ENCODE data around the gene PSEN2. TPM values are rescaled to one million over a fixed set of nuclear protein-coding genes. Genes with fewer than 3 reads are reported as not detected.

PSEN2 gene
- polyA plus RNA-seq, 1 donor (not counting 4 experiments of a cell fraction or from before 2014, with no cell fraction given): 9.5 TPM

DNA sequence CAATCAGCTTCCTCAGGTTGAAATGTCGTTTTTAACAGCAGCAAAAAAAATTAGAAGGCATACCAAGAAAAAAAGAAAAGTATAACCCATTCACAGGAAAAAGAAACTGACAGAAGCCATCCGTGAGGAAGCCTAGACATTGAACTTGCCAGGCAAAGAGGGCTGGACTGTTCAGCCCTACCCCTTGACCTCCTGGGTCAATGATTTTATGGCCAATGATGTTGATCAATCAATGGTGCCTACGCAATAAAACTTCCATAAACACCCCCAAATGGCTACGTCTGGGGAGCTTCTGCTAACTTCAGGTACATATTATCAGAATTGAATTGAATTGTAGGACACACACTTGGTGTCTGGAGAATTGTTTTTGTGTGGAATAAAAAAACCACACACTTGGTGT, 4.8 kb upstream of the PSEN2 start:
- Histone ChIP-seq H3K4me3 (ENCODE audit: control insufficient read depth in 2 of 3, extremely low read depth in 1 of 3, insufficient read depth in 2 of 3, low read depth in 1 of 3, low read length in 3 of 3) (no peak overlapping the region), H3K4me2 (ENCODE audit: control insufficient read depth, extremely low read depth, insufficient read depth, low read depth, low read length) (no peak overlapping the region), H3K9me1 (ENCODE audit: control insufficient read depth, extremely low read depth, insufficient read depth, low read length) (no peaks in the 10 kb centered on the region), H2AFZ (ENCODE audit: control insufficient read depth, low read length) (no peak overlapping the region), H3K27ac (ENCODE audit: control insufficient read depth, insufficient read depth, low read length) (no peak overlapping the region), H4K20me1 (ENCODE audit: control insufficient read depth, extremely low read depth, insufficient read depth, low read length) (no peaks in the 10 kb centered on the region), H3K79me2 (ENCODE audit: control insufficient read depth, insufficient read depth, low read length) (no peaks in the 10 kb centered on the region), H3K9ac (ENCODE audit: control insufficient read depth, extremely low read depth, insufficient read depth, low read length) (no peak overlapping the region), H3K4me1 (ENCODE audit: control insufficient read depth, extremely low read depth, insufficient read depth, low read length) (peaks cover 27% of the 10 kb centered on the region), H3K27me3 (ENCODE audit: control insufficient read depth, extremely low read depth, insufficient read depth, low read length) (no peaks in the 10 kb centered on the region), H3K9me3 (ENCODE audit: control insufficient read depth, low read depth, low read length) (no peaks in the 10 kb centered on the region), H3K36me3 (ENCODE audit: control insufficient read depth in 2 of 2, extremely low read depth in 1 of 2, insufficient read depth in 2 of 2, low read length in 2 of 2) (no peaks in the 10 kb centered on the region)
- no peak for FAIRE-seq
- TF ChIP-seq EZH2 (IDR thresholded peaks at IDR 0.05; ENCODE audit: low read length): no peak
- TF ChIP-seq, protein P1, sequence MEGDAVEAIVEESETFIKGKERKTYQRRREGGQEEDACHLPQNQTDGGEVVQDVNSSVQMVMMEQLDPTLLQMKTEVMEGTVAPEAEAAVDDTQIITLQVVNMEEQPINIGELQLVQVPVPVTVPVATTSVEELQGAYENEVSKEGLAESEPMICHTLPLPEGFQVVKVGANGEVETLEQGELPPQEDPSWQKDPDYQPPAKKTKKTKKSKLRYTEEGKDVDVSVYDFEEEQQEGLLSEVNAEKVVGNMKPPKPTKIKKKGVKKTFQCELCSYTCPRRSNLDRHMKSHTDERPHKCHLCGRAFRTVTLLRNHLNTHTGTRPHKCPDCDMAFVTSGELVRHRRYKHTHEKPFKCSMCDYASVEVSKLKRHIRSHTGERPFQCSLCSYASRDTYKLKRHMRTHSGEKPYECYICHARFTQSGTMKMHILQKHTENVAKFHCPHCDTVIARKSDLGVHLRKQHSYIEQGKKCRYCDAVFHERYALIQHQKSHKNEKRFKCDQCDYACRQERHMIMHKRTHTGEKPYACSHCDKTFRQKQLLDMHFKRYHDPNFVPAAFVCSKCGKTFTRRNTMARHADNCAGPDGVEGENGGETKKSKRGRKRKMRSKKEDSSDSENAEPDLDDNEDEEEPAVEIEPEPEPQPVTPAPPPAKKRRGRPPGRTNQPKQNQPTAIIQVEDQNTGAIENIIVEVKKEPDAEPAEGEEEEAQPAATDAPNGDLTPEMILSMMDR (optimal IDR thresholded peaks at IDR 0.05 in 1 of 3, IDR thresholded peaks at IDR 0.05 in 1 of 3, conservative IDR thresholded peaks at IDR 0.05 in 1 of 3; ENCODE audit: extremely low read depth in 1 of 3, insufficient read depth in 2 of 3, low read length in 3 of 3): no peak
- DNase-seq (ENCODE audit: low read depth, low spot score): no peak
- dilution Hi-C loops (cut with MboI; ENCODE audit: extremely low pct_ligation_motif_present, low sequenced_read_pairs): no loop called here

- DNase-seq (ENCODE audit: low read depth, low spot score) (no peak), FAIRE-seq (no peak)
- TF ChIP-seq, protein P1 (optimal IDR thresholded peaks at IDR 0.05 in 1 of 3, IDR thresholded peaks at IDR 0.05 in 1 of 3, conservative IDR thresholded peaks at IDR 0.05 in 1 of 3; ENCODE audit: extremely low read depth in 1 of 3, insufficient read depth in 2 of 3, low read length in 3 of 3): no peak
- TF ChIP-seq EZH2 (IDR thresholded peaks at IDR 0.05; ENCODE audit: low read length): no peak
- Histone ChIP-seq H4K20me1 (ENCODE audit: control insufficient read depth, extremely low read depth, insufficient read depth, low read length) (no peaks in the 10 kb centered on the region), H2AFZ (ENCODE audit: control insufficient read depth, low read length) (no peak overlapping the region), H3K4me2 (ENCODE audit: control insufficient read depth, extremely low read depth, insufficient read depth, low read depth, low read length) (peak overlapping the region; percentile 23), H3K27ac (ENCODE audit: control insufficient read depth, insufficient read depth, low read length) (no peak overlapping the region), H3K9me3 (ENCODE audit: control insufficient read depth, low read depth, low read length) (no peaks in the 10 kb centered on the region), H3K4me3 (ENCODE audit: control insufficient read depth in 2 of 3, extremely low read depth in 1 of 3, insufficient read depth in 2 of 3, low read depth in 1 of 3, low read length in 3 of 3) (no peak overlapping the region), H3K36me3 (ENCODE audit: control insufficient read depth in 2 of 2, extremely low read depth in 1 of 2, insufficient read depth in 2 of 2, low read length in 2 of 2) (no peaks in the 10 kb centered on the region), H3K4me1 (ENCODE audit: control insufficient read depth, extremely low read depth, insufficient read depth, low read length) (peaks cover 37% of the 10 kb centered on the region), H3K79me2 (ENCODE audit: control insufficient read depth, insufficient read depth, low read length) (no peaks in the 10 kb centered on the region), H3K9me1 (ENCODE audit: control insufficient read depth, extremely low read depth, insufficient read depth, low read length) (no peaks in the 10 kb centered on the region), H3K27me3 (ENCODE audit: control insufficient read depth, extremely low read depth, insufficient read depth, low read length) (no peaks in the 10 kb centered on the region), H3K9ac (ENCODE audit: control insufficient read depth, extremely low read depth, insufficient read depth, low read length) (no peak overlapping the region)
- dilution Hi-C loops (cut with MboI; ENCODE audit: extremely low pct_ligation_motif_present, low sequenced_read_pairs): no loop called here
Measured at GRCh38 chr1:226867461-226868054, 2.9 kb upstream of the PSEN2 start.
